ENCODE results near the gene NKAIN2.
"Not testable (repeated sequence)": the region's sequence is repeated elsewhere in the genome, so short reads cannot be mapped to it uniquely, and the experiment has no call there.

Gene NKAIN2

DNA sequence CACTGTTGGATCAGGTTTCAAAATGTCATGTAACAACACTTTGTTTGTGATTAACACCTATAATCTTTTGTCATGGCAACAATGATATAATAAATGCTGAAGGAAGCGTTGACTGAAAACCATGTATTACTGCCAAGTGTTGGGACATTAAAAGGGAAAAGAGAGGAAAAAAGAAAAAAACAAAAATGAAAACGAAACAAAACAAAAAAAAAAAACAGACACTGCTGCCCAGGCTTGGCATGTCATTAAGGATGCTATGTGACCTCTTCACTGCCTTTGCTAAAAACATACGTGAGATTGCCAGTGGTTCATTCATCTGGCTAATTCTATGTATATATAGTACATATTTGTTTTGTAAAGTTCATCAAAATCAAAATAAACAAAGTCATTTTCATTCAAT lies 641.9 kb downstream of the NKAIN2 start:
- DNase-seq = no peak

DNA sequence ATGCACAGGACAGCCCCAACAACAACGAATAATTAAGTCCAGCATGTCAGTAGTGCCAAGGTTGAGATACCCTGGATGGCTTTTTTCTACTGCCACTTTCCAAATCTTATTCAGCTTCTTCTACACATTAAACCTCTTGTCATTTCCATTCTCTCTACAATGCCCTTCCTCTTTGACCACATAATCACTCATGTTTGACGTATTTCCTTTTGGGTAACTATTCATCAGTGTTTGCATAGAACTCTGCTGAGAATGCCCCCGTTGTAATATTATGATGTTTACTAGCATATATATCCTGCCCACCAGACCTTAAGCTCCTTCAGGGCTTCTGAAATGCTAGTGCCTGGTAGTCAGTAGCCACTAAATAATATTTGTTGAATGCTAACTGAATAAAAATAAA lies 643.3 kb downstream of the NKAIN2 start:
- no peak for DNase-seq

DNA sequence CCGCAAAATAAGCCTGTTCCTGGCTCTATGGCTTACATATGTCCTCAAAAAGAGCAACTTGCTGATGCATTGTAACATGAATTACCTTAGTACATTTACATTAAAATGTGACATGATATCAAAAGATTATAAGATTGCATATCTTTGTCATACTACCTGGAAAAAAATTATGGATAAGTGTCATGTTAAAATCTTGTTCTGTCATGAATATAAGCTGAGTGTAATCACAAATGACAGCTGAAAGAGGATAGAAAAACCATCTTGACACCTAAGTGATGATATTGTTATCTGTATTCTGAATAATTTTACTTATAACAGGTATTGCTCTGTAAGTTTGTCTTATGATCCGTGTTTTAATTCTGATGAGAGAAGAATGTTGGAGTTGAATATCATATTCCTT lies 655.6 kb downstream of the NKAIN2 start:
- DNase-seq = no peak

DNA sequence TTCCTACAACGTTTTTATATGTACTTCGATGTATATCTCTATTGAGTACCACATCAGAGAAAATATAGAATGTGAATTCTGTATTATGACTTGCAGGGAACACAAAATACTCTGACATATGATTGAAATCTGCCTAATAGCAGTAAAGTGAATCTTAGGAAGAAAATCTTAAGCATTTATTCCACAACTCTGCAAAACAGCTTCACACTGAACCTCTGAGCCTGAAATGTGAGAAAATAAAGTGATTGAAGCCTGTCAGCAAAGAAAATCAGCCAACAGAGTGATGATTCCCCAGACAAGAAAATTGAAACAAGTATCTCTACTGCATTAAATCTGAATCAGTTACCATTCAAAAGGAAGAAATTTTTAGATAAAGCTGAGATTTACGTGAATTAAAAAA lies 659.1 kb downstream of the NKAIN2 start:
- no peak for DNase-seq

DNA sequence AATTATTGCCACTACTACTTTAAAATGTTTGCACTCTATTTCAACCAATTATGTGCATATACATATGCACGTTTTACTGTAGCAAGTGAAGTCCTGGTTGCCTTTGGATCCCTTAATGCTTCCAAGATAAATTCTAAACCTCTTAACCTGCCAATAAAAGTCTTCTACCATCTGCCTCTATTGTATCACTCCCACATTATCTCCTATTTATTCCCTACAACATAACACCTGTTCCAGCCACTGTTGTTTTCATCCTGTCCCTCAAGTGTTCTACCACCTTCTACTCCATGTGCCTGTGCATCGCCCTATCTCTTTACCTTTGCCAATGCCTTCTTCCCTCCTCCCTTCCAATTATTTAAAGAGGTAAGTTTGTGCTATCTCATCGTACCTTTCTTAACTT lies 659.6 kb downstream of the NKAIN2 start:
- DNase-seq = no peak

DNA sequence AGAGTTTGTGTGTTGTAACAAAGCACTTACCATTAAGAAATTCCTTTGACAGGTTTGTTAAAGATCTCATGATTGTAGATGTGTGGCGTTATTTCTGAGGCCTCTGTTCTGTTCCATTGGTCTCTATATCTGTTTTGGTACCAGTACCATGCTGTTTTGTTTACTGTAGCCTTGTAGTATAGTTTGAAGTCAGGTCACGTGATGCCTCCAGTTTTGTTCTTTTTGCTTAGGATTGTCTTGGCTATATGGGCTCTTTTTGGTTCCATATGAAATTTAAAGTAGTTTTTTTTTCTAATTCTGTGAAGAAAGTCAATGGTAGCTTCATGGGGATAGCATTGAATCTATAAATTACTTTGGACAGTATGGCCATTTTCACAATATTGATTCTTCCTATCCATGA lies 660.9 kb downstream of the NKAIN2 start:
- DNase-seq = not testable (repeated sequence)

DNA sequence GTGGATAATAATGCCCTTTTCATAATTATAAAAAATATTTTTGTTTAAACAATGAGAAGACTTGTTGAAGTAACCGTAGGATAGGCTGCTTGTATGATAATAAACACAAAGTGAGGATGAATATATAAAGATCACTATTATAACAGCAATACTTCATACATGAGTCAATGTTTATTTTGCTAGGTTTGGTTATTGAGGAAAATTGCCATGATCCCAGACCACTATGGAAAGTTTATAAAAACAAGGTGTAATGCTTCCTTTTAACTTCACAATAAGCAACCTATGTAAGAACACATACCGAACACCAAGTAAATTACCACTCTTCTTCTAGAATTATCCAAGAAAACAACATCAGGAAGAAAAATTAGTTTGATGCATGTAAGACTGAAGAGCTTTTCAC lies 663.3 kb downstream of the NKAIN2 start:
- no peak for DNase-seq

DNA sequence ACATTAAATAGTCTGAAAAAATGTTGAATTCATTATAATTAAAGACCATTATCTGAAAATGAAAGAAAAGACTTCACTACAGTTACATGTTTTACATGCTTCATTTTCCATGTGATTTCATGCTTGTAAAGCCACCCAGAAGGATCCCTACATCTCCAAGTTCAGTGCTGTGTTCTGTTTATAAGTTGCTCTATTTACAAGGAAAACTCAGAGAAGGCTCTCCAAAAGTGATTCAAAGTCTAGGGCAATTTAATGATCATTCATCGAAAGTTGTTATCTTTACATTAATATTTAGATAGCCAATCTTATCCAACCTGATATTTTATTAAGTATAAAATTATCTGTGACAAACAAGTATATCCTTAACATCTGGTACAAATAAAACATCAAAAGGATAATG lies 663.7 kb downstream of the NKAIN2 start:
- DNase-seq = no peak

DNA sequence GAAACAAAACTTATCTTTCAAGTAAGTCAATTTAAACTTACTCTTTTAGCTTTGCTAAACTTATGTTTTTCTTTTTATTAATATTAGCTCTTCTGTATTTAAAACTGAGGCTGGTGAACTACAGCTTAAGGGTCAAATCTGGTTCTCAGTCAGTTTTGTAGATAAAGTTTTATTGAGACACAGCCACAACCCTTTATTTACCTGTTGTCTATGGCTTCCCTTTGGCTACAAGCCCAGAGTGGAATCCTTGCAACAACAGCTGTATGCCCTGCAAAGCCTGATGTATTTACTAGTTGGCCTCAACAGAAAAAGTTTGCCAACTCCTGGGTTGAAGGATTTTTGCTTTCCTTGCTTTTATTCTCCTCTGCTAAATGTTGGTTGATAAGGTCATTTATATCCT lies 667.1 kb downstream of the NKAIN2 start:
- no peak for DNase-seq

DNA sequence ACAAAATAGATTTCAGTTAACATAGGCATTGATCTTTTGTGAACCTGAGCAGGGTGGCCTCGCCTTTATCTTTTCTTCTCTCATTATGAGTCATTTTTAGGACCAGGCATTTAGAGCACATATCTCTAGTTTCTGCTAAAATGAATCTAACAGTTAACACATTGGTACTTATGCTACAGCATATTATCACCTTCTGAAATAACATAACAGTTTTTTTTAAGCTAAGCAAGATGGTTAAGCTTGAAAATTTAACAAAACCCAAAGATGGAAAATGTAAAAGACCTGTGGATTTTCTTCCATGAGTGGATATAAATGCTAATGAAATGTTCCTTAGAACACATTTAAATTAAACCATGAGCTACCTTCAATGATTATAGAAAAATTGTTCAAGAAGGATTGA lies 671.5 kb downstream of the NKAIN2 start:
- no peak for DNase-seq

DNA sequence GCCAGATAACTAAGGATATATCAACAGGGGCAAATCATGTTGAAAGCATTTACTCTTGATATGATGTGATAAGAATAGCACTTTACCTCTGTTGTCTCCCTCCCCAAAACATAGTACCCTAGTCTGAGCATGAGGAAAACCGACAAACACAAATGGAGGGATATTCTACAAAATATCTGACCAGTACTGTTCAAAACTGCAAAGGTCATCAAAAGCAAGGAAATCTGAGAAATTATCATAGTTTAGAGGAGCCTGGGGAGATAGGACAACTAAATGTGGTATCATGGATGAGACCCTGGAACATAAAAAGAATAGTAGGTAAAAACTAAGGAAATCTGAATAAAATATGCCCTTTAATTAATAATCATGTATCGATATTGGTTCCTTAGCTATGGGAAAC lies 675.2 kb downstream of the NKAIN2 start:
- DNase-seq = no peak

DNA sequence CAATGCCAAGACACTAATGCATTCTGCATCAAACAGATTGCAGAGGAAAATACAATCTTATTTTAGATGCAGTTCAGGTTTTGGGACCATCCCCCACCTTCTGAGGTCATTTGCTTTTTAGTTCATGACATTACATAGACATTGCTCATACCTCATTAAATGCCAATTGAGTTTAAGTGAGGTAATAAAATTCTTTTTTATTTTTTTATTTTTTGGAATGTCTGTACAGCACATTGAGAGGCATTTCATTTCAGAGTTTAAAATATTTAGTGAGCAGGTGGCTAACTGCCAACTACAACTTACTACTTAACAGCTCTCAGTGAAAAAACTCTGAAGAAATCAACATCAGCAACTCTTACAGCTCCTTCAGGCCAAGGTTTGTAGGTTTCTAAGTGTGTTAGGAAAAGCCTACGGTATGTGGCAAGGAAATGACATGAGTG lies 676.3 kb downstream of the NKAIN2 start:
- DNase-seq = no peak

DNA sequence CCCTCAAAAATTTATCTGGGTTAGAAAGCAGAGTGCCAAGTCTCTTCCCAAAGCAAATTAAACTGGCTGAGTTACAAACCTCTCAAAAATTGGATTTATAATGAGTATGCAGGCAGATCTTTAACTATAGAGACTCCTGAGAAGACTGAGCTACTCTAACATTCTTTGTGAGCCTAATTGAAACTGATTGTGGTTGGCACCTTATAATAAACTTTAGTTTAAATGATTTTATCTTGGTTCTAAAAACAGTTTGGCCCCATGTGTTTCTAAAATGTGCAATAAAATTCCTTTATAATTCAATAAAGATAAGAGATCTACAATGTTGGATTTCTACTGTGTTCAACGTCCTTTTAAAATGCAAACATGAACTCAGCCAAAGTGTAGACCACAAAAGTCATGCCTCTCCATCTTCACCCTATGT lies 678.4 kb downstream of the NKAIN2 start:
- DNase-seq = no peak

DNA sequence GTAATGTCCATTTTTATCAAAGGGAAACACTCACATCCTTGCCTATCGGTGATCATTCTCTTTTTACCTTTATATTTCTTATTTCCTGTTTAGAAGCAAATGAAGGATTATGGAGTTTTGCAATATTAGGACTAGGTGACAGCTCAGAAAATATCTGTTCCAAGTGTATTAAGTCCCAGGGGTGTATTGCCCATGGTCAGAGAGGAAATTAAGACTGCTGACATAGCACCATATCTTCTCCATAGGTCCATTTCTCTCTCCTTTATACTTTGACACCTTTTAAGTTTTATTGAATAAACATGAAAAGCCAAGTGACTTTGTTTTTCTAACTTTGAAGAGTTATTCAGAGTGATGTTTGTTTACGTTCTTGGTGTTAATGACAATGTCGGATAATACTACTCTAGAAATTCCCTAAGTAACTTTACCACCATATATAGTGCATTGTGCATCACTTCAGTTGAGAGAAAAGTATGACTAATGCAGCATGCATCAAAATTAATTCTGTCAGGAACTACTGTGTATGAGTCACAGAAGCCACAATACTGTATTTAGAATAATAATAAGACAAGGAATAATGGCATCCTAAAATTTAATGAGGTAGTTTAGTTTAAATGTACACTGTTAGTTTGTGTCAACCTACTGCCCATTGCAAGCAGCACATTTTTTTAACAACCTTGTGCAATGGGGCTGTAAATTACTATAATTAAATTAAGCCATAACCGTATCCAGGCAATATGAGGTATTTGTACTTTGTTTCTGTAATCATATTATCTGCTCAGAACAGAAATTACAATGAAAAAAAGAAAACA lies 684.2 kb downstream of the NKAIN2 start:
- DNase-seq = no peak

DNA sequence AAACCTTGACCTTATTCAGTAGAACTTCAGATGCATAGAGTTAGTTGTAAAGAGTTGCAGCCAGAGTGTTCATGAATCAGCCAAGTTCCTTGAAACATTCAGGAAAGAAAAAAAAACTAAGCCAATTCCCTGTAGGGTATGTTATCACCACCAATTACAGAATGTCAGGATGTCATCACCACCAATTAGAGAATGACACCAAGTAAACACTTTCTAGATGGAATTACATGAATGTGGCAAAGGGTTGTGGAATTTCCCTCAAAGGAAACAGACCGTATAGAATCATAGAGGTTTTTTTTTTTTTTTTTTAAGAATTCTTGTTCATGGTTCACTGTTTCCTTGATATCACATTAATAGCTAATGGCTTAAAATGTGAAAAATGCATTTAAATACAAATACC lies 686.5 kb downstream of the NKAIN2 start:
- no peak for DNase-seq

DNA sequence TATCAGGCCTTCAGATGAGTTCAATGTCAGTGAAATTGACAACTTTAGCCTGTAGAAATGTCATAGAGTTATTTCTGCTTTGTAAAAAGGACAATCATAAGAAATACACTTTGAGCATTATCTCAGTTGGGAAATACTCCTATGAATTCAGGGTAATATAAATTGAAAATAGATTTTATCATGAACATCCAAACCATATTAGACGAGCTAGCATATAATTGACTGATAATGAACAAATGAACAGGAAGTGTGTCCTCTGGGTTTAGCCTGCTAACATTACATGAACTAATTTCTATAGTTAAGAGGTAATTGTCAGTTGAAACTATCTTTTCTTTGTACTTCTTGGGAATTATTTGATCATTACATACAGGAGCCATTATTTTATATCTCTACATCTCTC lies 689.6 kb downstream of the NKAIN2 start:
- DNase-seq = no peak

DNA sequence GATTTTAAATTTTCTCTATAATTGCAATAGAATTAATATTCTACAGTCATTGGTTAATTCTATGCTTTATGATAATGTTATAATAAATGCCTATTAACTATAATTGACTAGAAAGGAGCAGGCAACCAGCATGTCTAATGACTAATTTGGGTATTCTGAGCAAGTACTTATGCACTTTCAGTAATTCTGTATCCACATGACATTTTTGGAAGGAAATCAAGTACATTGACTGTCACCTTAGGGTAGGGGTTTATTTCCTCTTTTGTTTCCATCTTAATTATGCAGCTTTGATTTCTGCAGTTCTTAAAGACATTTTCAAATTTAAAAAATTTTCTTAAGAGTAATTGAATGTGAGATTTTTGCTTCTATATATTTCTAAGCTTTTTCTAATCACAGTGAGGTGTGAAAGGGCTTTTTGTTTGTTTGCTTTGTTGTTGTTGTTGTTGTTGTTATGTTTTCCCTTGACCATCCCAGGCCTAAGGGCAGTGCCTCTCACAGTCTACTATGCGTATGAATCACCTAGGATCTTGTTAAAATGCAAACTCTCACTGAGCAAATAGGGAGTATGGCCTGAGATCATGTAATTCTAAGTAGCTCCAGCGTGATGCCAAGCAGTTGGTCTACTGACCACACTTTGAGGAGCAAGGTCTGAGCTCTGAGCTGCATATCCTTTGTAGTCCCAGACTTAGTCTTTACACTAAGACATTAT lies 691.4 kb downstream of the NKAIN2 start:
- DNase-seq = no peak

DNA sequence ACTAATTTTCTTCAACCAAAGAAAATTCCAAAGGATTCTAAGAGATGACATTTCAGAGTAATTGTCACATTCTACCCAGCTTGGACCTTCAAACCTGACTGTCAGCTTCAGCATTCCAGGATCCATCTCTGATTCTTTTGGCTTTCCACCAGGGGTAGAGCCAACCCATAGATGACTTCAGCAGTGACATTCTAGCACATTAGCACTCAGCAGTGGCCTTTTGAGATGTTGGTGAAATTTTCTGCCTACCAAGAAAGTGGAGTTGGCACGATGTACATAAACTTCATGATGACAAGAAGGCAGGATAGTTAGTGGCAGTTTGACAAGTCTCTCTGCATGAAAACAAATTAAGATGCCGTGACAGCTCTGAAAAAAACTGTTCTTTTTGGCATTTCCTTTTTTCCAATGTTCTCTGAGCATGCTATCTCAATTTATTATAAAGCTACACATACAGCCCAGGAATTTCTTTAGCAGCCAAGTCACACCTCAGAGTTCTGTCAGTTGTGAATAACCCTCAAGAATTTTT lies 692.1 kb downstream of the NKAIN2 start:
- DNase-seq = no peak

DNA sequence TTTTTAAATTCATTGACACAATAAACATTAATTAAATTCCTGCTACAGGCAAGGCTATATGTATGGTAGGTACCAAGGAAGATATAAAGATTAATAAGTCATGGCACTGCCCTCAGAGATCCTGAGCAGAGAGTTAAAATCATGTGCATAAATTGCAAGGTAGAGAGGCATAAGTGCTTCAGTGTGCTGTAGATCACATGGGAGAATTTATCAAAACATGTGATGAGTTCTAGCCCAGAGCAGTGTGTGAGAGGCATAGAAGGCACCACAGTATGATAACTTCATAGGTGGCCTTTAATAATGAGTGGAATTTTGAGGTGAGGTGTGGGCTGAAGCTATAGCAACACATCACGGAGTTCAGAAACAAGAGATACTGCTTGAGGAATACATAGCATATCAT lies 692.7 kb downstream of the NKAIN2 start:
- DNase-seq = no peak

DNA sequence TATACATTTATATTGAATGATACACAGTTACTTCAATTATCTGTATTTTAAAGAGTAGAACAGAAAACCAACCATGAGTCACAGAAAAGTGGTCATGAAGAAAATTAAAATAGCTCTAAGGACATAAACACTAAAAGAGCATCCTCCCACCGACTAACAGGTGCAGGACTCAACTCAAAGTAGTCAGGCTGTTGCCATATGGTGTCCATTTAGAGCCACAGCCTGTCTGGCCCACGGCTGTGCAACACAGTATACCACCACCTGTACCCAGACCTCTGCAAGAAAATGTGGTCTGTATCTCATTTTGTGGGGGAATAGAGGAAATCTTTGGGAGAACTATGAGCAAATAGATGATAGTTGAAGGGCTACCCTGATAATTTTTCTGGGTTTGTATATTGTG lies 708.8 kb downstream of the NKAIN2 start:
- DNase-seq = no peak

DNA sequence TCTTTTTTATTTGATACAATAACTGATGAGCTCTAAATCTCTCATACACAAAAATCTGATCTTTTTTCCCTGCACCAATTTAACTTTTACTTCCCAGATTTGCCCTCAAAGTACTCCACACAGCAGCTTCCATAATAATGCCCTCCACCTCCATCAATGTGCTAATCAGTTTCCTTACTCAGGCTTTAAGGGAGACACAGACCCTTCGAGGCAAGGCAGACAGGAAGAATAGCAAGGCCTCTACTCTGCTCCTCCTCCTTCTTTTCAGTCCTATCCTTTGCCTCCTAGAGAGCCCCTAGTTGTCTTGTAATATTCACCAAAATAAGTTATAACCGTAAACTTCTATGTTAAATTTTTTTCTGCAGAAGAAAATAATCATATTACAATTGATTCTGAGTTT lies 713.7 kb downstream of the NKAIN2 start:
- DNase-seq = no peak

DNA sequence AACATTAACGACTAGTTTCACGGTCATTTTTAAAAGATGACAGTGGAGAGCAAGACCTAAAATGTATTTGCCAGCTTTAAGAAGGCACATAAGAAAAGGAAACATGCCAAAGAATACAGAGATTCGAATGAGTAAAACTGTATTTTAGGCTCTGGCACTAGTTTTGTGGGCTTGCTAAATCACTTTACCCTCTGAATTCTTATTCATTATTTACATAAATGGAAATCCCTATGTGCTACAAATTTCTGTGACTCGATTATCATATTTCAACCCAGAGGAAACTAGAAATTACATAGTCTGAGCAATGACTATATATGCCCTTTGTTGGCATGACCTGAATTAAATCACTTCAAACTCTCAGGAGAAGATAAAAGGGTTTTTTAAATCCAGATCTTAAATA lies 716.8 kb downstream of the NKAIN2 start:
- DNase-seq = no peak

DNA sequence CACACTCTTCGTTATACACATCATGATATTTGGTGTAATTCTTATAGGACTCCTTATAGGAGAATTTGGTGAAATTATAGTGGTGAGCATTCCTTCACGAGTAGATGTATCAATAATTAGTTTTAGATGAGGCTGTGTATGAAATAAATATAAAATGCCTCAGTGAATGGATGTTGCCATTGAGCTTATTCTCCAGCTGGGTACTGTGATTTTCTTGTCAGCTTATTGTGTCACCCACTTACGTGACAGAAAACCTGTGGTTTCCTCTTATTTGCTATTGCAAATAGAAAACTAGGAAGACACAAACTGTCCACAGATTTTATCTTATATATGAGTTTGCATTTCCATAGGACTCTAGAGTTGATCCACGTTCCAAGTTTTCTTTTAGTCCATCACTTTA lies 718.7 kb downstream of the NKAIN2 start:
- no peak for DNase-seq

DNA sequence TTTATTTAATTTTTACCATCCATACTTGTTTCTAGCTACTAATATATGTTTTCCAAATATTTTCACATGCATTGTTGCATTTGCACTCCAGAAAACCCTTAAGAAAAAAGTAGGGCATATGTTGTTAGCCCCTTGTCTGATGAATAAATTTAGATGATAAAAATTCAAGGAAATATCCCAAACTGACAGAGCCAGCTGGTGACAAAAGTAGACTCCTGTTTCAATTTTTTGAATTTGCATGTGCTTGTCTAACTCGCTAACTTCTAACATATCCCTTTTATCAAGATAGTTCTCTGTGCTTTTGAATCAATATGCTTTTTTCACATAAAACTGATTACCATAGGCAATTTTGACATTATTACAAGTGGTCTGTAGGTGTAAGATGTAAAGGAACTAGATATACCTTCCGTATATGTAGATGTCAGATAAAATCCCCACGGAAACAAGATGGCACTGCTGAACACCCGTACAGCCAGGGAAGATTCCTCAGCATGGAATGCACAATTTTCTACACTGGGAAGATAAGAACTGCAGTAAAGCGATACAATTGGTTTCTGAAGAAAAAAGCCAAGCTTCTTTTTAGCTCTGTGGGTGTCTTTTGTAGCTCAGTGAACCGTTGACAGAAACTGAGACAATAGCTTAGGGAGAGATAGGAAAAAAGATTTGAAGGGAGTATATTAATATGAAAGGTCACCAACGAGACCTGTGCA lies 721.0 kb downstream of the NKAIN2 start:
- no peak for DNase-seq
